HCT116 (cell line): ENCODE data around the gene HPDL. TPM values are rescaled to one million over a fixed set of nuclear protein-coding genes. Genes with fewer than 3 reads are reported as not detected.

Source experiments
- total RNA-seq: library from RNA; stranded (reverse); gene quantifications from one replicate; pipeline ENCODE4 v1.2.1, GENCODE V29; 2021; ENCODE audit not compliant: unreplicated experiment

HPDL gene
- total RNA-seq, 1 experiment from 2014 or later = not detected

Other genes with a start within 250 kb of the HPDL start
- 1.1 TPM for gene ZSWIM5, start 120.3 kb upstream of the HPDL start, total RNA-seq
- gene TOE1, start 13.3 kb downstream of the HPDL start, total RNA-seq = 11.5 TPM
- gene MUTYH, start 13.5 kb downstream of the HPDL start, total RNA-seq = 44.8 TPM
- gene TESK2, start 164.3 kb downstream of the HPDL start, total RNA-seq = 5.0 TPM
- 3.1 TPM for gene CCDC163, start 173.2 kb downstream of the HPDL start, total RNA-seq
- 16.2 TPM for gene MMACHC, start 173.4 kb downstream of the HPDL start, total RNA-seq
- gene PRDX1, start 195.0 kb downstream of the HPDL start, total RNA-seq = 1,171 TPM
- 199 TPM for gene AKR1A1, start 223.9 kb downstream of the HPDL start, total RNA-seq